HepG2 (cell line): ENCODE measurements around the gene BICDL2. TPM values are rescaled to one million over a fixed set of nuclear protein-coding genes. Genes with fewer than 3 reads are reported as not detected.

ENCODE experiments used
- ATF7-NPFF ChIP-seq: sonication (generic); formaldehyde crosslinking; IDR thresholded peaks from 2 replicates; pipeline ENCODE4 v1.8.1; 2023; ENCODE audit warnings: mild to moderate bottlenecking, low read depth, missing genetic modification reagents, moderate library complexity
- FOXK2 ChIP-seq: fragments of 450-650 bp; IDR thresholded peaks from 2 replicates; pipeline ENCODE4 v1.6.1; 2016
- HDAC6 ChIP-seq: fragments of 200-600 bp; sonication (generic); IDR thresholded peaks from 2 replicates; pipeline ENCODE4 v1.7.0; 2017; ENCODE audit warnings: mild to moderate bottlenecking, antibody characterized with exemption, low read length, low read depth
- PHF5A ChIP-seq: IDR thresholded peaks from one replicate; pipeline ENCODE4 v1.6.1; 2018; ENCODE audit warnings: low read depth, missing genetic modification reagents; ENCODE audit not compliant: unreplicated experiment
- PHF8 ChIP-seq: sonication (generic); formaldehyde crosslinking; IDR thresholded peaks from 2 replicates; pipeline ENCODE4 v1.5.0; 2020; ENCODE audit warnings: missing genetic modification reagents
- TBX3 ChIP-seq: fragments of 450-650 bp; IDR thresholded peaks from 2 replicates; pipeline ENCODE4 v1.6.1; 2017; ENCODE audit warnings: antibody characterized with exemption, mild to moderate bottlenecking, inconsistent platforms, borderline replicate concordance
- ZFP36L2 ChIP-seq: sonication (generic); formaldehyde crosslinking; IDR thresholded peaks from 2 replicates; pipeline ENCODE4 v1.4.0; 2020; ENCODE audit warnings: missing genetic modification reagents
- ZFYVE20 ChIP-seq: sonication (generic); formaldehyde crosslinking; IDR thresholded peaks from 2 replicates; pipeline ENCODE4 v1.8.0; 2023; ENCODE audit warnings: low read depth, mild to moderate bottlenecking, moderate library complexity, missing genetic modification reagents, borderline replicate concordance
- ZNF101 ChIP-seq: sonication (generic); formaldehyde crosslinking; IDR thresholded peaks from 2 replicates; pipeline ENCODE4 v1.4.0; 2020; ENCODE audit warnings: mild to moderate bottlenecking, low read depth, missing genetic modification reagents, borderline replicate concordance
- ZNF251 ChIP-seq: sonication (generic); formaldehyde crosslinking; IDR thresholded peaks from 2 replicates; pipeline ENCODE4 v1.9.0; 2021; ENCODE audit warnings: mild to moderate bottlenecking, missing genetic modification reagents
- ZNF296 ChIP-seq: sonication (generic); formaldehyde crosslinking; conservative IDR thresholded peaks from 2 replicates; pipeline ENCODE4 v1.5.0; 2020; ENCODE audit warnings: mild to moderate bottlenecking, missing genetic modification reagents
- ZNF367 ChIP-seq: sonication (generic); formaldehyde crosslinking; IDR thresholded peaks from 2 replicates; pipeline ENCODE4 v1.4.0; 2020; ENCODE audit warnings: missing genetic modification reagents, borderline replicate concordance
- ZNF577 ChIP-seq: sonication (generic); formaldehyde crosslinking; IDR thresholded peaks from 2 replicates; pipeline ENCODE4 v1.4.0; 2020; ENCODE audit warnings: mild to moderate bottlenecking, low read depth, missing genetic modification reagents, borderline replicate concordance
- ZZZ3 ChIP-seq: sonication (generic); formaldehyde crosslinking; IDR thresholded peaks from 2 replicates; pipeline ENCODE4 v1.4.0; 2020; ENCODE audit warnings: missing genetic modification reagents, mild to moderate bottlenecking, borderline replicate concordance
- polyA plus RNA-seq, 8 experiments: library from polyadenylated mRNA; depleted of rRNA in 3 of 8; stranded (reverse) in 7 of 8; unstranded in 1 of 8; fragments of >200 nt; fragmentation: Illumina TruSeq in 4 of 8; extraction: Trizol in 4 of 8; gene quantifications; 2 replicates each; pipeline versions ENCODE4 v1.2.1 to v1.2.3, GENCODE V29; 2011 to 2016; ENCODE audit warnings: low read depth in 4 of 8, missing spikeins in 1 of 8, mixed read lengths in 1 of 8; ENCODE audit not compliant: insufficient read depth in 1 of 8
- total RNA-seq, 5 experiments: library from RNA; depleted of rRNA; stranded (reverse); fragments of >200 nt; fragmentation: Illumina TruSeq; extraction: Trizol; gene quantifications; 2 replicates each; pipeline ENCODE4 v1.2.3, GENCODE V29; 2016; ENCODE audit warnings: low read depth in 1 of 5
- TF ChIP-seq, protein P1 (sequence below): sonication (generic); formaldehyde crosslinking; IDR thresholded peaks from 2 replicates; pipeline ENCODE4 v1.5.1; 2020; ENCODE audit warnings: mild to moderate bottlenecking, missing genetic modification reagents, moderate library complexity
- TF ChIP-seq, protein P2 (sequence below): sonication (generic); formaldehyde crosslinking; IDR thresholded peaks from 2 replicates; pipeline ENCODE4 v1.5.0; 2020; ENCODE audit warnings: mild to moderate bottlenecking, missing genetic modification reagents
- TF ChIP-seq, protein P3 (sequence below): sonication (generic); formaldehyde crosslinking; IDR thresholded peaks from 2 replicates; pipeline ENCODE4 v1.5.0; 2020; ENCODE audit warnings: missing genetic modification reagents
- TF ChIP-seq, protein P4 (sequence below): IDR thresholded peaks from 2 replicates; pipeline ENCODE4 v1.4.0; 2020; ENCODE audit warnings: mild to moderate bottlenecking, missing genetic modification reagents

The BICDL2 gene
- total and polyA plus RNA-seq, 2 of the 13 experiments (the other 11 are each of a cell fraction or from before 2014, with no cell fraction given) = 0.12 TPM; not detected in 1

DNA sequence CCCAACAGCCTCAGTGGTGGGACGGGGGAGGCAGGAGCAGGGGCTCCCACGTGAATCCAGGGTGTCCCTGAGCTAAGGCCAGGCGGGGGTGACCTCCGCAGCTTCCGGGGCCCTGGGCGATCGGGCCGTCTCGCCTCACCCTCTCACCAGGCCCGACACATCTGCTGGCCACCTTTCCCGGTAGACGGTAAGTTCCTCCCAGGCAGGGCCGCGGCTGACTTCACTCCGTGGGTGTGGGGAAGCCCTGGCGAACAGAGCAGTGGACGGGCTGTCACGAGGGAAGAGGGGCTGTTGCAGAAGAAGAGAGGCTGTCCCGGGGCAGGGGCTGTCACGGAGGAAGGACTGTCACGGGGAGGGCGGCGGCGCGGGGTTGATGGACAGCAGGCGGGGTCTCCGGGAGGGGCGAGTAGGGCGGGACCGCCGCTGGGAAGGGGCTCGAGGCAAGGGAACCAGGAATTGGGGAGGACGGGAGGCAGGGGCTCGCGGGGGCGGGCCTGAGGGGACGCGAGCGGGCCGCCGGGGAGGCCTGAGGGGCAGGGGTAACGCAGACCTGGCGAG is 57.0 kb downstream of the BICDL2 start (continued):
- TF ChIP-seq, protein P1, sequence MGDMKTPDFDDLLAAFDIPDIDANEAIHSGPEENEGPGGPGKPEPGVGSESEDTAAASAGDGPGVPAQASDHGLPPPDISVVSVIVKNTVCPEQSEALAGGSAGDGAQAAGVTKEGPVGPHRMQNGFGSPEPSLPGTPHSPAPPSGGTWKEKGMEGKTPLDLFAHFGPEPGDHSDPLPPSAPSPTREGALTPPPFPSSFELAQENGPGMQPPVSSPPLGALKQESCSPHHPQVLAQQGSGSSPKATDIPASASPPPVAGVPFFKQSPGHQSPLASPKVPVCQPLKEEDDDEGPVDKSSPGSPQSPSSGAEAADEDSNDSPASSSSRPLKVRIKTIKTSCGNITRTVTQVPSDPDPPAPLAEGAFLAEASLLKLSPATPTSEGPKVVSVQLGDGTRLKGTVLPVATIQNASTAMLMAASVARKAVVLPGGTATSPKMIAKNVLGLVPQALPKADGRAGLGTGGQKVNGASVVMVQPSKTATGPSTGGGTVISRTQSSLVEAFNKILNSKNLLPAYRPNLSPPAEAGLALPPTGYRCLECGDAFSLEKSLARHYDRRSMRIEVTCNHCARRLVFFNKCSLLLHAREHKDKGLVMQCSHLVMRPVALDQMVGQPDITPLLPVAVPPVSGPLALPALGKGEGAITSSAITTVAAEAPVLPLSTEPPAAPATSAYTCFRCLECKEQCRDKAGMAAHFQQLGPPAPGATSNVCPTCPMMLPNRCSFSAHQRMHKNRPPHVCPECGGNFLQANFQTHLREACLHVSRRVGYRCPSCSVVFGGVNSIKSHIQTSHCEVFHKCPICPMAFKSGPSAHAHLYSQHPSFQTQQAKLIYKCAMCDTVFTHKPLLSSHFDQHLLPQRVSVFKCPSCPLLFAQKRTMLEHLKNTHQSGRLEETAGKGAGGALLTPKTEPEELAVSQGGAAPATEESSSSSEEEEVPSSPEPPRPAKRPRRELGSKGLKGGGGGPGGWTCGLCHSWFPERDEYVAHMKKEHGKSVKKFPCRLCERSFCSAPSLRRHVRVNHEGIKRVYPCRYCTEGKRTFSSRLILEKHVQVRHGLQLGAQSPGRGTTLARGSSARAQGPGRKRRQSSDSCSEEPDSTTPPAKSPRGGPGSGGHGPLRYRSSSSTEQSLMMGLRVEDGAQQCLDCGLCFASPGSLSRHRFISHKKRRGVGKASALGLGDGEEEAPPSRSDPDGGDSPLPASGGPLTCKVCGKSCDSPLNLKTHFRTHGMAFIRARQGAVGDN = 0 out of 2 replicates have a peak, but pooled peaks have one; percentile 1
- TF ChIP-seq ZNF251 (CRISPR knock-in tag) (no peak), ZNF367 (CRISPR knock-in tag) (no peak), FOXK2 (no peak), PHF5A (CRISPR knock-in tag) (no peak), ZNF101 (CRISPR knock-in tag) (no peak), TBX3 (no peak), ZZZ3 (CRISPR knock-in tag) (no peak), ATF7-NPFF (CRISPR knock-in tag) (no peak), ZFYVE20 (CRISPR knock-in tag) (0 out of 2 replicates have a peak, but pooled peaks have one; percentile 2), ZFP36L2 (no peak), ZNF296 (CRISPR knock-in tag) (no peak), PHF8 (peak; percentile 8), ZNF577 (CRISPR knock-in tag) (no peak), HDAC6 (no peak)
- TF ChIP-seq, protein P2, sequence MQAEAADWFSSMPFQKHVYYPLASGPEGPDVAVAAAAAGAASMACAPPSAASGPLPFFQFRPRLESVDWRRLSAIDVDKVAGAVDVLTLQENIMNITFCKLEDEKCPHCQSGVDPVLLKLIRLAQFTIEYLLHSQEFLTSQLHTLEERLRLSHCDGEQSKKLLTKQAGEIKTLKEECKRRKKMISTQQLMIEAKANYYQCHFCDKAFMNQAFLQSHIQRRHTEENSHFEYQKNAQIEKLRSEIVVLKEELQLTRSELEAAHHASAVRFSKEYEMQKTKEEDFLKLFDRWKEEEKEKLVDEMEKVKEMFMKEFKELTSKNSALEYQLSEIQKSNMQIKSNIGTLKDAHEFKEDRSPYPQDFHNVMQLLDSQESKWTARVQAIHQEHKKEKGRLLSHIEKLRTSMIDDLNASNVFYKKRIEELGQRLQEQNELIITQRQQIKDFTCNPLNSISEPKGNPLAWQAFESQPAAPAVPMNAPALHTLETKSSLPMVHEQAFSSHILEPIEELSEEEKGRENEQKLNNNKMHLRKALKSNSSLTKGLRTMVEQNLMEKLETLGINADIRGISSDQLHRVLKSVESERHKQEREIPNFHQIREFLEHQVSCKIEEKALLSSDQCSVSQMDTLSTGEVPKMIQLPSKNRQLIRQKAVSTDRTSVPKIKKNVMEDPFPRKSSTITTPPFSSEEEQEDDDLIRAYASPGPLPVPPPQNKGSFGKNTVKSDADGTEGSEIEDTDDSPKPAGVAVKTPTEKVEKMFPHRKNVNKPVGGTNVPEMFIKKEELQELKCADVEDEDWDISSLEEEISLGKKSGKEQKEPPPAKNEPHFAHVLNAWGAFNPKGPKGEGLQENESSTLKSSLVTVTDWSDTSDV (CRISPR knock-in tag) = 0 out of 2 replicates have a peak, but pooled peaks have one; percentile 32
- TF ChIP-seq, protein P3, sequence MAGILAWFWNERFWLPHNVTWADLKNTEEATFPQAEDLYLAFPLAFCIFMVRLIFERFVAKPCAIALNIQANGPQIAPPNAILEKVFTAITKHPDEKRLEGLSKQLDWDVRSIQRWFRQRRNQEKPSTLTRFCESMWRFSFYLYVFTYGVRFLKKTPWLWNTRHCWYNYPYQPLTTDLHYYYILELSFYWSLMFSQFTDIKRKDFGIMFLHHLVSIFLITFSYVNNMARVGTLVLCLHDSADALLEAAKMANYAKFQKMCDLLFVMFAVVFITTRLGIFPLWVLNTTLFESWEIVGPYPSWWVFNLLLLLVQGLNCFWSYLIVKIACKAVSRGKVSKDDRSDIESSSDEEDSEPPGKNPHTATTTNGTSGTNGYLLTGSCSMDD (CRISPR knock-in tag) = no peak
- TF ChIP-seq, protein P4, sequence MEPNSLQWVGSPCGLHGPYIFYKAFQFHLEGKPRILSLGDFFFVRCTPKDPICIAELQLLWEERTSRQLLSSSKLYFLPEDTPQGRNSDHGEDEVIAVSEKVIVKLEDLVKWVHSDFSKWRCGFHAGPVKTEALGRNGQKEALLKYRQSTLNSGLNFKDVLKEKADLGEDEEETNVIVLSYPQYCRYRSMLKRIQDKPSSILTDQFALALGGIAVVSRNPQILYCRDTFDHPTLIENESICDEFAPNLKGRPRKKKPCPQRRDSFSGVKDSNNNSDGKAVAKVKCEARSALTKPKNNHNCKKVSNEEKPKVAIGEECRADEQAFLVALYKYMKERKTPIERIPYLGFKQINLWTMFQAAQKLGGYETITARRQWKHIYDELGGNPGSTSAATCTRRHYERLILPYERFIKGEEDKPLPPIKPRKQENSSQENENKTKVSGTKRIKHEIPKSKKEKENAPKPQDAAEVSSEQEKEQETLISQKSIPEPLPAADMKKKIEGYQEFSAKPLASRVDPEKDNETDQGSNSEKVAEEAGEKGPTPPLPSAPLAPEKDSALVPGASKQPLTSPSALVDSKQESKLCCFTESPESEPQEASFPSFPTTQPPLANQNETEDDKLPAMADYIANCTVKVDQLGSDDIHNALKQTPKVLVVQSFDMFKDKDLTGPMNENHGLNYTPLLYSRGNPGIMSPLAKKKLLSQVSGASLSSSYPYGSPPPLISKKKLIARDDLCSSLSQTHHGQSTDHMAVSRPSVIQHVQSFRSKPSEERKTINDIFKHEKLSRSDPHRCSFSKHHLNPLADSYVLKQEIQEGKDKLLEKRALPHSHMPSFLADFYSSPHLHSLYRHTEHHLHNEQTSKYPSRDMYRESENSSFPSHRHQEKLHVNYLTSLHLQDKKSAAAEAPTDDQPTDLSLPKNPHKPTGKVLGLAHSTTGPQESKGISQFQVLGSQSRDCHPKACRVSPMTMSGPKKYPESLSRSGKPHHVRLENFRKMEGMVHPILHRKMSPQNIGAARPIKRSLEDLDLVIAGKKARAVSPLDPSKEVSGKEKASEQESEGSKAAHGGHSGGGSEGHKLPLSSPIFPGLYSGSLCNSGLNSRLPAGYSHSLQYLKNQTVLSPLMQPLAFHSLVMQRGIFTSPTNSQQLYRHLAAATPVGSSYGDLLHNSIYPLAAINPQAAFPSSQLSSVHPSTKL (CRISPR knock-in tag) = no peak
